ENCODE data around the gene UQCC2.

- no peak for TF ChIP-seq CTCF (IDR thresholded peaks at IDR 0.05)
- TF ChIP-seq POLR2A (IDR thresholded peaks at IDR 0.05), result no peak
Measured at GRCh38 chr6:33668914-33669313, 42.6 kb downstream of the UQCC2 start.
